HFFc6 (cell line): ENCODE data around the gene PDLIM7. TPM values are rescaled to one million over a fixed set of nuclear protein-coding genes. Genes with fewer than 3 reads are reported as not detected.
A peak's percentile ranks its signal among the peaks of the same experiment; 100 is the strongest.
"Not testable (repeated sequence)": the region's sequence is repeated elsewhere in the genome, so short reads cannot be mapped to it uniquely, and the experiment has no call there.

Experiments used
- DNase-seq: peaks from one replicate; pipeline ENCODE4 v3.0.0-alpha.2; 2018
- H3K27ac Mint-ChIP-seq: 2 replicates; pipeline ENCODE4 v1.8.0; 2020; ENCODE audit warnings: mild to moderate bottlenecking, mixed read lengths
- H3K27me3 Mint-ChIP-seq: 2 replicates; pipeline ENCODE4 v1.8.0; 2021; ENCODE audit warnings: mild to moderate bottlenecking, moderate library complexity, mixed read lengths; ENCODE audit not compliant: insufficient read depth
- H3K36me3 Mint-ChIP-seq: 2 replicates; pipeline ENCODE4 v1.8.0; 2021; ENCODE audit warnings: low read depth, mixed read lengths
- H3K4me1 Mint-ChIP-seq: 2 replicates; pipeline ENCODE4 v1.8.0; 2020; ENCODE audit warnings: low read depth, mixed read lengths
- H3K4me3 Mint-ChIP-seq: 2 replicates; pipeline ENCODE4 v1.8.0; 2020; ENCODE audit warnings: mild to moderate bottlenecking, moderate library complexity, mixed read lengths
- H3K9me3 Mint-ChIP-seq: 2 replicates; pipeline ENCODE4 v1.8.0; 2020; ENCODE audit warnings: mild to moderate bottlenecking, mixed read lengths
- total RNA-seq, 6 experiments: library from RNA; stranded (reverse); fragmentation: NEBNext Ultra II Directional; extraction: Animal tissue kit (Norgen Biotek cat#: 25700); gene quantifications; 2 replicates in 1 of 6; 3 replicates in 5 of 6; pipeline ENCODE4 v1.2.3, GENCODE V29; 2021
- TF ChIP-seq, protein P1 (sequence below): fragments of 200-600 bp; sonication (generic); IDR thresholded peaks from 2 replicates; pipeline ENCODE4 v1.5.0; 2021; ENCODE audit warnings: antibody characterized with exemption, mild to moderate bottlenecking

PDLIM7 gene
- total RNA-seq, 6 experiments from 2014 or later = 339 to 353 (median 343) TPM

DNA sequence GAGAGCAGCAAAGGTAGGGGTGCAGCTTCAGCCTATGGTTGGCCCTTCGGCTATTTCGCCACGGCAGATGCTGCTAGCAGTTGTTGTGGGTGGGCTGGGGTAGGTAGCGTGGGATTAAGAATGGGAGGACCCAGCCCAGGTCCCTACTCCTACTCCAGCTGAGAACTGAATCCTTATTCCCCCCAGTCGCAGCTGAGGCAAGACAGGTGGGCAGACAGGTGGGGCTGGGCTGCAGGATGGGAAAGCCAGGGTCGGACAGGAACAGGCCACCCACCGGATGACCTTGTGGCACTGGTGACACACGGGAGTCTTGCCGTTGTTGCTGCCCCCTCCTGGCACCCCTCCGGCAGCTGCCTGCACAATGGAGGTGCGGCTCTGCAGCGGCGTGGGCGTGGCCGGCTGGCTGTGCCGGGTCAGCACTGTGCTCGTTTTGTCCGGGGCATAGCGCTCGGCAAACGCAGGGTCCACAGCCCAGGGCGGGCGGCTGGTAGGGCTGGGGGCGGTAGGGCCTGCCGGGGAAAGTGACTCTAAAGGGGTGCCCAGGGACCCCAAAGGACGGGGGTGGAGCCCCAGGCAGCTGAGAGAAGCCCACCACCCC, 8.2 kb downstream of the PDLIM7 start:
- TF ChIP-seq, protein P1, sequence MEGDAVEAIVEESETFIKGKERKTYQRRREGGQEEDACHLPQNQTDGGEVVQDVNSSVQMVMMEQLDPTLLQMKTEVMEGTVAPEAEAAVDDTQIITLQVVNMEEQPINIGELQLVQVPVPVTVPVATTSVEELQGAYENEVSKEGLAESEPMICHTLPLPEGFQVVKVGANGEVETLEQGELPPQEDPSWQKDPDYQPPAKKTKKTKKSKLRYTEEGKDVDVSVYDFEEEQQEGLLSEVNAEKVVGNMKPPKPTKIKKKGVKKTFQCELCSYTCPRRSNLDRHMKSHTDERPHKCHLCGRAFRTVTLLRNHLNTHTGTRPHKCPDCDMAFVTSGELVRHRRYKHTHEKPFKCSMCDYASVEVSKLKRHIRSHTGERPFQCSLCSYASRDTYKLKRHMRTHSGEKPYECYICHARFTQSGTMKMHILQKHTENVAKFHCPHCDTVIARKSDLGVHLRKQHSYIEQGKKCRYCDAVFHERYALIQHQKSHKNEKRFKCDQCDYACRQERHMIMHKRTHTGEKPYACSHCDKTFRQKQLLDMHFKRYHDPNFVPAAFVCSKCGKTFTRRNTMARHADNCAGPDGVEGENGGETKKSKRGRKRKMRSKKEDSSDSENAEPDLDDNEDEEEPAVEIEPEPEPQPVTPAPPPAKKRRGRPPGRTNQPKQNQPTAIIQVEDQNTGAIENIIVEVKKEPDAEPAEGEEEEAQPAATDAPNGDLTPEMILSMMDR = peak; percentile 42; the same call in 1 of the 2 replicates
- Mint-ChIP-seq H3K27ac (no peak overlapping the region; the same call in 1 of the 2 replicates), H3K4me1 (peaks cover 39% of the 10 kb centered on the region), H3K27me3 (peaks cover 17% of the 10 kb centered on the region), H3K4me3 (no peak overlapping the region; the same call in 1 of the 2 replicates), H3K9me3 (no peaks in the 10 kb centered on the region; the same call in 1 of the 2 replicates), H3K36me3 (peaks cover 39% of the 10 kb centered on the region)
- no peak for DNase-seq

DNA sequence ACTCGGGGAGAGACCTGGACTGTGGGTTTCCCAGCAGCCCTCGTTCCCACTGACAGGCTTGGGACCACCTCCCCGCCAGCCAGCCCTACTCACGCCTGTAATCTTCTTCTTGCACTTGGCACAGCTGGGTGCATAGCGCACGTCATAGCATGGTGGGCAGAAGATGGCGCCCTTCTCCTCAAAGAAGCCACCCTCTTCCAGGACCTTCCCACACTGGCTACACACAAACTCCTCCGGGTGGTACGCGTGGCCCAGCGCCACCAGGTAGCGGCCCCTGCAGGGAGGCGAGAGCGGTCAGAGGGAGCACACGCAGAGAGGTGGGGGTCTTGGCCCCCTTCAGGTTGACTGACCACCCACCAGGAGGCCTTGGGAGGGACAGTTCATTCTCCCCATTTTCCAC, 9.4 kb downstream of the PDLIM7 start:
- Mint-ChIP-seq H3K9me3 (no peaks in the 10 kb centered on the region; the same call in none of the 2 replicates), H3K27me3 (peaks cover 24% of the 10 kb centered on the region), H3K4me1 (peaks cover 39% of the 10 kb centered on the region), H3K36me3 (peaks cover 45% of the 10 kb centered on the region), H3K27ac (no peak overlapping the region), H3K4me3 (no peak overlapping the region)
- DNase-seq = no peak
- TF ChIP-seq, protein P1 = peak; percentile 43

DNA sequence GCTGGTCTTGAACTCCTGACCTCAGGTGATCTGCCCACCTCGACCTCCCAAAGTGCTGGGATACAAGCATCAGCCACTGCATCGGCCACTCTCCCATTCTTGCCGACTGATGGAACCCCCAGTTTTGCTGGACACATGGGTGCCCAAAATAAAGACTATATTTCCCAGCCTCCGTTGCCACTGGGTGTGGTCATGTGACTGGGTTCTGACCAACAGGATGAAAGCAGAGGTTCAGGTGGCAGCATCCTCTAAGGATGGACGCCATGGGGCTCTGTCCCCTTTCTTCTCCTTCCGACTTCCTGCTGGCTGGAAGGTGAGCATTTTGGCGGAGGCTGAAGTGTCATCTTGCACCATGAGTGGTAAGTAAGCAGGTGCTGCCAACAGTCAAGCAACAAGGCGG, 10.3 kb downstream of the PDLIM7 start:
- H3K4me3 Mint-ChIP-seq = no peak overlapping the region
- peaks cover 47% of the 10 kb centered on the region for H3K36me3 Mint-ChIP-seq
- H3K27me3 Mint-ChIP-seq = peaks cover 29% of the 10 kb centered on the region
- DNase-seq = no peak
- H3K4me1 Mint-ChIP-seq = peaks cover 42% of the 10 kb centered on the region
- peak overlapping the region; percentile 56 for H3K27ac Mint-ChIP-seq
- TF ChIP-seq, protein P1 = no peak
- H3K9me3 Mint-ChIP-seq = peaks cover 4% of the 10 kb centered on the region

DNA sequence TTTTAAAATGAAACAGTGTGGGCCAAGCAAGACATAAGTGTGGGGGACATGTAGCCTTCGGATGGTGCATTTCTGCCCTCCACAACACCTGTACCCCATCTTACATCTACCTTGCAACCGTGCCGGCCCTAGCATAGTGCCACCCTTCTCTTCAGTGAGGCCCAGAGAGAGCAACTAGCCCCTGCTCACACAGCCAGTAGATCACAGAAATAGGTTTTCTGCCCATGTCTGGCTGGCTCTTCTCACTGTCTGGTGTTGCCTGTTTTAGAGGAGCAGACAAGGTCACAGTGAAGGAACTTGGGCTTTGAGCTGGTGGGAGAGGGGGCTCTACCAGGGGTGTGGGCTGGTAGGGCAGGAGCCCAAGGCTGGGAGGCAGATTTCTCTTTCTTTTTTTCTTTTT, 11.1 kb downstream of the PDLIM7 start:
- Mint-ChIP-seq H3K4me1 (peaks cover 49% of the 10 kb centered on the region), H3K9me3 (peaks cover 4% of the 10 kb centered on the region), H3K27me3 (peaks cover 31% of the 10 kb centered on the region), H3K36me3 (peaks cover 52% of the 10 kb centered on the region), H3K27ac (no peak overlapping the region), H3K4me3 (no peak overlapping the region)
- DNase-seq = no peak
- TF ChIP-seq, protein P1 = no peak

DNA sequence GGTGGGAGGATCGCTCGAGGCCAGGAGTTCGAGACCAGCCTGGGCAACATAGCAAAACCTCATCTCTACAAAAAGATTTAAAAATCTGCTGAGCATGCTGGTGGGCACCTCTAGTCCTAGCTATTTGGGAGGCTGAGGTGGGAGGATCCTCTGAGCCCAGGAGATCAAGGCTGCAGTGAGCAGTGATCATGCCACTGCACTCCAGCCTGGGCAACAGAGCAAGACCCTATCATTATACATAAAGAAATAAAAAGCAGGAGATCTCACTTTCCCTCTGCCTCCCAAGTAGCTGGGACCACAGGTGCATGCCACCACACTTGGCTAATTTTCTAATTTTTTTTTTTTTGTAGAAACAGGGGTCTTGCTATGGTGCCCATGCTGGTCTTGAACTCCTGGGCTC, 11.7 kb downstream of the PDLIM7 start:
- Mint-ChIP-seq H3K27ac (peak overlapping the region; percentile 75), H3K4me1 (peaks cover 49% of the 10 kb centered on the region), H3K36me3 (peaks cover 49% of the 10 kb centered on the region), H3K27me3 (peaks cover 33% of the 10 kb centered on the region)
- not testable (repeated sequence) for DNase-seq, H3K4me3 Mint-ChIP-seq, H3K9me3 Mint-ChIP-seq

DNA sequence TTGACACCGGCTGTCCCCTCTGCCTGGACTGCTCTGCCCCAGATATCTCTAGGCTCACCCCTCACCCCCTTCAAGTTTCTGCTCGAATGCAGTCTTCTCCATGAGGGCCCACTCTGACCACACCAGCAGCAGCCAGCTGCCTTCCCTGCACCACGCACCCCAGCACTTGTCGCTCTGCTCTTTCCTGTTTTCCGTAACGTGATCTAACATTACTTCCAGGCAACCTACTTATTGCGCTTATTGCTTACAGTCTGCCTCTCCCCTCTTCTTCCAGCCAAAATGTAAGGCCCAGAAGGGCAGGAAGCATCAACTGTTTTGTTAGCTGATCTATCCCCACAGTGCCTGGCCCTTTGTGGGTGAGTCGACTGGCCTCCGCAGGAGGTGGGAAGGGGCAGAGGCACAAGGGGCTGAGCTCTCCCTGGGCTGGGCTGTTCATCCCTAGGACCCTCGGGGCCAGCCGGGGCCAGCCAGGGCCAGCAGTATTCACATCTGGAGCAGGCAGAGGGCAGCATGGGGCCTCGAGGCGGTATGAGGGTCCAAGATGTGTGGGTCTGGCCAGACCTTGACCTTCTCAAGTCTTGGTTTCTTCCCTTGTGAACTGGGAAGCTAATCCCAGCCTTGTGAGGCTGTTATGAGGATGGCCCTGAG, 12.4 kb downstream of the PDLIM7 start:
- Mint-ChIP-seq H3K4me3 (peak overlapping the region; percentile 49; the same call in 1 of the 2 replicates), H3K27me3 (peaks cover 37% of the 10 kb centered on the region), H3K9me3 (peaks cover 4% of the 10 kb centered on the region), H3K4me1 (peaks cover 53% of the 10 kb centered on the region), H3K27ac (peak overlapping the region; percentile 75), H3K36me3 (peaks cover 51% of the 10 kb centered on the region)
- TF ChIP-seq, protein P1 = no peak
- no peak for DNase-seq
